Measurements from ENCODE around the gene VEZF1.

The VEZF1 gene

DNA sequence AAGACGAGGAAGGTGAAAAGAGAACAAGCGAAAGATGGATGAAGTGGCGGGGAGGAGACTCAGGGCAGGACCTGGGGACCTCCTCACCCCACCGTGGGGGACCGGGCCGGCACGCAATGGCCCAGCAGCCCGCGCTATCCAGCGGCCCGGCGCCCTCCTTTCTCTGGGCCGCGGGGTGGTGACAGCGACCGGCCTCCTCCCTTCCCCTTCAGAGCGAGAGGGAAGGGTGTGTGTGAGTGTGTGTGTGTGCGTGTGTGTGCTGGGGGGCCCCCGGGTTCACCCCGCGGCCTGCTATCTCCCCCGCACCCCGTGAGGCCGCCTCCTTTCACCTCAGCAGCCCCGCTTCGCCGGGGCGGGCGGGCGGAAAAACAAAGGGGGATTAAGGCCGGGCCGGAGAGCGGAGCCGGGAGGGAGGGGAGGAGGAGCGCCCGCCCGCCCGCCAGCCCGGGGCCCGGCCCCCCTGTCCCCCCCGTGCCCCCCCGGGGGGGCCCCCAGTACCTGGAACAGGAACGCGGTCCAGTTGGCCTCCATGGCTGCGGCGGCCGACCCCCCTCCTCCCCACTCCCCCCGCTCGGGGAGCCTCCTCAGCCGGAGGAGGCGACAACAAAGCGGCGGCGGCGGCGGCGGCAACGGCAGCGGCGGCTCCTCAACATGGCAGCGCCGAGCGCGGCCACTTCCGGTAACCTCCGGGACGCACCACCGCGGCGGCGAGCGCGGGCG is at the start of gene VEZF1:
Gene VEZF1, minus strand, starts transcription at position 674 of the 720 bp plus-strand sequence. Its CDS starts 143 bp downstream, at position 531.
- no peak for DNase-seq (ENCODE audit: low read depth in 2 of 2)

DNA sequence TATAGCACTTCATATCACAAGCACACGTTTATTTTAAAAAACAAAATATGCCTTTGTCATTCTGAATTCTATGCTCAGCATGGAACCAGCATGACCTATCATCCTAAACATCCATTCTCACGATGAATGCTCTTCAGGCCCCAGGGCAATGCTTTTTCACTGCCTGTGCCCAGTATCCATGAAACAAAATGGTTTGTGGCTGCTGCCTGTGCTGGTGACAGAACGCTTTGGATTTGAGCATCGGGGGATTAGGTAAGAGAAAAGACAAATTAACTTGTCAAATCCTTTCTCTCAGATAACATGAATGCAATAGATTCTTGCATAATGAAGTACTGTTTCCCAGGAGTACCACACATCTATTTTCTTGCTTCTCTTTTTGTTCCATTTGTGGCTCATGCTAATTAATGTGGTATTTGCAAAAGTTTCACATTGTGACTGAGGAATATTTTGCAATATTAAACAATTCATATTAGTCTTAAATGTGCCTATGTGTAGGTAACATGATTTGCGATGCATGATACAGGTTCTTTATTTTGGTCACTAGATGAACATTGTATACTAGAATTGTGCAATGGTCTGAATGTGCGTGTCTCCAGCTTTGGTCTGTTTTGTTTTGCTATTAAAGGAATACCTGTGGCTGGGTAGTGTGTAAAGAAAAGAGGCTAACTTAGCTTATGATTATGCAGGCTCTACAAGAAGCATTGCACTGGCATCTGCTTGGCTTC is 44.8 kb upstream of the VEZF1 start:
- DNase-seq (ENCODE audit: low read depth in 2 of 2): no peak

- DNase-seq (ENCODE audit: low read depth in 2 of 2): no peak
Observed at GRCh38 chr17:58028578-58028977, 40.5 kb upstream of the VEZF1 start.

DNA sequence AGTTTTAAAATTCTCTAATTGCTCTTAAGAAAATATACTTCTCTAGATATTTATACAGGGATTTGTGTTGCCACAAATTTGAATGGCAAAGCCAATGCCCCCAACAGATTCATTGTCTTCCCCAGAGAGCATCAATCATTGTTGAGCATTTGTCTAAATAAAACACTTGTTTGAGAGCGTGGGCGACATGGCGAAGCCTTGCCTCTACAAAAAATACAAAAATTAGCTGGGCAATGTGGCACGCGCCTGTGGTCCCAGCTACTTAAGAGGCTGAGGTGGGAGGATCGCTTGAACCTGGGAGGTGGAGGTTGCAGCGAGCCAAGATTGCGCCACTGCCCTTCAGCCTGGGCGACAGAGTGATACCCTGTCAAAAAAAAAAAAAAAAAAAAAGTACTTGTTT is 32.3 kb upstream of the VEZF1 start:
- DNase-seq (ENCODE audit: low read depth in 2 of 2): no peak

- DNase-seq (ENCODE audit: low read depth in 2 of 2): no peak
Observed at GRCh38 chr17:58019521-58019920, 31.5 kb upstream of the VEZF1 start.

- DNase-seq (ENCODE audit: low read depth in 2 of 2): no peak
Observed at GRCh38 chr17:58019039-58019438, 31.0 kb upstream of the VEZF1 start.

DNA sequence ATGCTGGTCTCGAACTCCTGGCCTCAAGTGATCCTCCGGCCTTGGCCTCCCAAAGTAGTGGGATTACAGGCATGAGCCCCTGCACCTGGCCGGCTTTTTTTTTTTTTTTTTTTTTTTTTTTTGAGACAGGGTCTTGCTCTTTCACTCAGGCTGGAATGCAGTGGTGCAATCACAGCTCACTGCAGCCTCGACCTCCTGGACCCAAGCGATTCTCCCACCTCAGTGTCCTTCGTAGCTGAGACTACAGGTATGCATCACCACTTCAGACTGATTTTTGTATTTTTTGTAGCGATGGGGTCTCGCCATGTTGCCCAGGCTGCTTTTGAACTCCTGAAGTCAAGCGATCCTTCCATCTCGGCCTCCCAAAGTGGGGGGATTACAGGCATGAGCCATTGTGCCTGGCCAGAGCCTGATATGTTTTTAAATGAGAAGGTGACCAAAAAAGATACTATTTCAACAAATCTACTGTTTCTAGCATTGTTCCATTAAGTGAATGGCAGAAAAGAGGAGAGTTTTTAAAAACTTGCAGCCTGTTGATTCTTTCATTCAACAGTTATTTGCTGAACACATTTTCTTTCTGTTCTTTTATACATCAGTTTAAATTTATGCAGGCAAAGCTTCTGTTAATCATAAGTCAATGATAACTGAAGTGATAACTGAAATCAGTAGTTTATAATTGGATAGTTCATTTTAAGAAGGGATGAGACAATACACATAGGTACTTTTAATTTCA is 22.2 kb upstream of the VEZF1 start:
- DNase-seq (ENCODE audit: low read depth in 2 of 2): no peak

DNA sequence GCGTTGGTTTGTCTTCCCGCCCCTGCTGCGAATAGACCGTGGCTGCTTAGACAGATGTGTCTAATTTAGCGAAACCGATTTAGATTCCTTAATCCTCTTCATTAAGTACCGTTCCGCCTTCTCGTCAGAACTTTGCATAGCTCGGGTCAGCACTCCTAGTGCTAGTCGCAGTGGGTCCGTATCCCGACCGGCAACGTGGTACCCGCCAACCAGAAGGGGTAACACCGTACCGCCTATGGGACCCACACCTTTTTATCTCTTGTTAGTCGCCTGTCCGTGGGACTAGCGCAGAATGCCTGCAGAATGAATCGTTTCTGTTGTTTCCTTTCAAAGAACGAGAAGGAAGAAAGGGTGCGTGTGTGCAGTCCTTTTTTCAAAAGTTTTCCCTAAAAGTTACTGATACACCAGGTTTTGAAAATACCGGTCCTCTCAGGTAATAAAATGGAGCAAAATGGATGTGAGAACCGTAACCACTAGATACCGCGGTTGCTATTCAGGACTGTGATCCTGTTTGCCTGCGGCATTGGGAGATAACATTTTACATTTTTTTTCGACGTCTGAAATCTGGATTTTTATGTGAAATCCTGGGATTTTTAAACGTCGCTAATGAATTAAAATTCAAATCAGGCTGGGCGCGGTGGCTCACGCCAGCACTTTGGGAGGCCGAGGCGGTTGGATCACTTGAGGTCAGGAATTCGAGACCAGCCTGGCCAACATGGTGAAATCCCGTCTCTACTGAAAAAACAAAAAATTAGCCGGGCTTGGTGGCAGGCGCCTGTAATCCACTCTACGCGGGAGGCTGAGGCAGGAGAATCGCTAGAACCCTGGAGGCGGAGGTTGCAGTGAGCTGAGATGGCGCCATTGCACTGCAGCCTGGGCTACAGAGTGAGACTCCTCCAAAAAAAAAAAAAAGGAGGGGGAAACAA is 20.0 kb upstream of the VEZF1 start:
- no peak for DNase-seq (ENCODE audit: low read depth in 2 of 2)

- peak; percentile 95 to 96 for DNase-seq (ENCODE audit: low read depth in 2 of 2)
Observed at GRCh38 chr17:58006924-58007780, 19.1 kb upstream of the VEZF1 start, which contains the start of gene SRSF1. Gene SRSF1 (minus strand): TSS chr17:58007246. CDS start chr17:58007137, 109 bp downstream.

DNA sequence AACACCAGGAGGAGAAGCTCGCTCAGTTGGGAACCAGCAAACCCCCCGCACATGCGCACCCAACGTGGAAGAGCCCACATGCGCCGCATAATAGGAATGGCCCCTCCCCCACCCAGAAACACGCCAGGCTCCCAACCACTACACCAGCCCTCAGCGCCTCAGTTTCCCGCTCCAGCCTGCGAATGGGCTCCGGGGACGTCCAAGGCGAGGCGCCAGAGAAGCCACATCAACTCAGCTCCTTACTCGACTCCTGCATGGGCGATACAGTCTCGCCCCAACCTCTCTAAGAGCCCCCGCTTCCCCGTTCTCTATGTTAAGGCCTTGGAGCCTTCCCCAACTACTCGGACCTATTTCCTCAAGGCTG is 18.5 kb upstream of the VEZF1 start:
- no peak for DNase-seq (ENCODE audit: low read depth in 2 of 2)

GRCh38 chr17:58005728-58006559 is 17.9 kb upstream of the VEZF1 start:
- DNase-seq (ENCODE audit: low read depth in 2 of 2): no peak

- no peak for DNase-seq (ENCODE audit: low read depth in 2 of 2)
Observed at GRCh38 chr17:58005031-58005727, 17.1 kb upstream of the VEZF1 start.

DNA sequence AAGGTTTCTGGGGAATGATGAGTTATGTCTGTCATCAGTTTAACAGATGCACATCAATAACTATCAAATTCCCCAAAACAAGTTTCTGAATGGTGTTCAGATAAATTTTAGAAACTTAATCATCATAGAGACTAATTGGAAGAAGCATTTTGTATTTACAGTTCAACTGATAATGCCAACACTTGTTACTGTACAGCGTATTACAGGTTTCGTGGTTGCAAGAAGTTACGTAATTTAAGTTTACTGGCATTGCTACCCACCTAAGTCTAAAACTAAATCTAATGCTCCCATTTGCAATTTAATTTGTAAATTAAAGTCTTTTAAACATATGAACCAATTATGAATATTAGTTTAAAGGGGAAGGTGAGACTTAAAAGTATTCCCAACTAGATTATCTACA is 16.0 kb upstream of the VEZF1 start:
- no peak for DNase-seq (ENCODE audit: low read depth in 2 of 2)

GRCh38 chr17:58002973-58003372 is 14.9 kb upstream of the VEZF1 start:
- DNase-seq (ENCODE audit: low read depth in 2 of 2): no peak

- DNase-seq (ENCODE audit: low read depth in 2 of 2): no peak
Observed at GRCh38 chr17:58002154-58002948, 14.3 kb upstream of the VEZF1 start.

DNA sequence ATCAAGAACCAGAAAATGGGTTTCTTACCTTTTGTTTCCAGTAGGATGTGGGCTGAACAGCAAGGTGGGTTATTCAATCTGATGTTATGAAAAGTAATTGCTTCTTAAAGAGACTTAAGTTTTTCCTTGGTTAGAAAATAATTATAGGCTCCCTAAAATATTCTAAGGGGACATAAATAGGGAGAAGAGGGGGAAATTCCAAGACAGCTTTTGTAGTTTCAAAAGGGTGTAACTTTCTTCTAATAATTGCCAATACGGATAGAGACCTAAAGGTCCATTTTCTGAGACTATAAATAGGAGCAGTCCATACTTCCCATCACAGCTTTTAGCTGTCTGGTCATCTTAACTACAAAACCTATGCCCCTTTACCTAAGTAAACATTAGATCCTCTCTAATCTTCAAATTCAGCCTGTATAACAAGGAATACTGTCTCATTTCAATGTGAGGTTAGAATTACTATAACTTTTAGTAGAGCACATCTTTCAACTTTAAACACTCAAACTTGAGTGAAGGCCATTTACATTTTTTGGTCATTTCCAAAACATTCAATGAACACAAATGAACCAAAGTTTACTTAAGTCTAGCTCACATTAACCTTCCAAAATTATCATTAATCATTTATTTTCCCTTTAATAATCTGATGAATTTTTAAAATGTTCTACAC is 13.5 kb upstream of the VEZF1 start:
- DNase-seq (ENCODE audit: low read depth in 2 of 2): no peak

GRCh38 chr17:57999496-58000017 is 11.5 kb upstream of the VEZF1 start:
- no peak for DNase-seq (ENCODE audit: low read depth in 2 of 2)
